HG03135 (cell line): ENCODE results near the gene PRSS33.

Source experiments
- ATAC-seq: cut with Tn5 transposase; IDR thresholded peaks from one replicate; pipeline ENCODE4 v1.9.1; 2021; ENCODE audit warnings: mild to moderate bottlenecking, moderate library complexity; ENCODE audit not compliant: unreplicated experiment

The PRSS33 gene

GRCh38 chr16:2765462-2766404 lies 21.6 kb downstream of the PRSS33 start:
- no peak for ATAC-seq

- no peak for ATAC-seq
Observed at GRCh38 chr16:2764718-2765117, 22.6 kb downstream of the PRSS33 start.

- no peak for ATAC-seq
Observed at GRCh38 chr16:2763173-2763572, 24.2 kb downstream of the PRSS33 start.

- ATAC-seq = no peak
Observed at GRCh38 chr16:2762711-2763110, 24.6 kb downstream of the PRSS33 start.

- ATAC-seq = no peak
Observed at GRCh38 chr16:2761886-2762583, 25.3 kb downstream of the PRSS33 start.

GRCh38 chr16:2761472-2761871 lies 25.9 kb downstream of the PRSS33 start:
- no peak for ATAC-seq

- no peak for ATAC-seq
Observed at GRCh38 chr16:2757344-2757743, 30.0 kb downstream of the PRSS33 start.

- no peak for ATAC-seq
Observed at GRCh38 chr16:2756288-2757015, 30.9 kb downstream of the PRSS33 start.

- ATAC-seq = no peak
Observed at GRCh38 chr16:2755158-2755557, 32.2 kb downstream of the PRSS33 start.

- ATAC-seq = no peak
Observed at GRCh38 chr16:2753733-2754020, 33.7 kb downstream of the PRSS33 start.

- ATAC-seq = peak; percentile 34
Observed at GRCh38 chr16:2752850-2753732, 34.3 kb downstream of the PRSS33 start.

GRCh38 chr16:2752035-2752849 lies 35.1 kb downstream of the PRSS33 start, which contains the start of gene SRRM2:
SRRM2 (plus strand) TSS chr16:2752638; CDS start chr16:2756365, 3,727 bp downstream.
- peak; percentile 80 for ATAC-seq

GRCh38 chr16:2751577-2752034 lies 35.8 kb downstream of the PRSS33 start:
- ATAC-seq = peak; percentile 26

GRCh38 chr16:2749936-2750335 lies 37.4 kb downstream of the PRSS33 start:
- ATAC-seq = no peak

- ATAC-seq = no peak
Observed at GRCh38 chr16:2749476-2749875, 37.9 kb downstream of the PRSS33 start.

GRCh38 chr16:2748757-2749455 lies 38.5 kb downstream of the PRSS33 start:
- no peak for ATAC-seq

- ATAC-seq = no peak
Observed at GRCh38 chr16:2745961-2746360, 41.4 kb downstream of the PRSS33 start.

GRCh38 chr16:2745116-2745890 lies 42.1 kb downstream of the PRSS33 start:
- no peak for ATAC-seq
